Measurements from ENCODE around the gene GLT6D1.

GRCh38 chr9:135574943-135575342 lies 64.4 kb downstream of the GLT6D1 start:
- TF ChIP-seq CTCF (IDR thresholded peaks at IDR 0.05): no peak
- no peak for TF ChIP-seq POLR2AphosphoS5 (IDR thresholded peaks at IDR 0.05)
